Sigmoid colon (tissue), 4 donors: ENCODE results near the gene RPTOR.

ENCODE experiments used
- EP300 ChIP-seq, 4 donors: sonication (generic); formaldehyde crosslinking; IDR thresholded peaks; one replicate each; pipeline ENCODE4 v1.6.1; 2017; ENCODE audit warnings: antibody characterized with exemption in 4 of 4
- POLR2A ChIP-seq, 2 donors: fragments of 450-650 bp; IDR thresholded peaks; one replicate each; pipeline ENCODE4 v1.6.1; 2016; ENCODE audit warnings: antibody characterized with exemption in 2 of 2, mild to moderate bottlenecking in 2 of 2, moderate library complexity in 2 of 2
- TF ChIP-seq, protein P1 (sequence below), 4 experiments: fragments of 450-650 bp in 3 of 4; fragments of 200-600 bp in 1 of 4; IDR thresholded peaks; one replicate each; pipeline ENCODE4 v1.5.1; 2016 to 2019; ENCODE audit warnings: antibody characterized with exemption in 4 of 4, mild to moderate bottlenecking in 3 of 4, moderate library complexity in 2 of 4

GRCh38 chr17:80649200-80649644 lies 104.6 kb downstream of the RPTOR start:
- TF ChIP-seq, protein P1, sequence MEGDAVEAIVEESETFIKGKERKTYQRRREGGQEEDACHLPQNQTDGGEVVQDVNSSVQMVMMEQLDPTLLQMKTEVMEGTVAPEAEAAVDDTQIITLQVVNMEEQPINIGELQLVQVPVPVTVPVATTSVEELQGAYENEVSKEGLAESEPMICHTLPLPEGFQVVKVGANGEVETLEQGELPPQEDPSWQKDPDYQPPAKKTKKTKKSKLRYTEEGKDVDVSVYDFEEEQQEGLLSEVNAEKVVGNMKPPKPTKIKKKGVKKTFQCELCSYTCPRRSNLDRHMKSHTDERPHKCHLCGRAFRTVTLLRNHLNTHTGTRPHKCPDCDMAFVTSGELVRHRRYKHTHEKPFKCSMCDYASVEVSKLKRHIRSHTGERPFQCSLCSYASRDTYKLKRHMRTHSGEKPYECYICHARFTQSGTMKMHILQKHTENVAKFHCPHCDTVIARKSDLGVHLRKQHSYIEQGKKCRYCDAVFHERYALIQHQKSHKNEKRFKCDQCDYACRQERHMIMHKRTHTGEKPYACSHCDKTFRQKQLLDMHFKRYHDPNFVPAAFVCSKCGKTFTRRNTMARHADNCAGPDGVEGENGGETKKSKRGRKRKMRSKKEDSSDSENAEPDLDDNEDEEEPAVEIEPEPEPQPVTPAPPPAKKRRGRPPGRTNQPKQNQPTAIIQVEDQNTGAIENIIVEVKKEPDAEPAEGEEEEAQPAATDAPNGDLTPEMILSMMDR (IDR thresholded peaks at IDR 0.05), result no peak
- TF ChIP-seq POLR2A (IDR thresholded peaks at IDR 0.05), result no peak
- TF ChIP-seq EP300 (IDR thresholded peaks at IDR 0.05), result no peak
